Type B pancreatic cell (in vitro differentiated cells): ENCODE results near the gene ZBTB3. TPM values are rescaled to one million over a fixed set of nuclear protein-coding genes. Genes with fewer than 3 reads are reported as not detected.

Experiments
- microRNA-seq: library from miRNA; unstranded; fragments of <30 nt; microRNA quantifications from one replicate; pipeline ENCODE4, GENCODE V29; 2020
- total RNA-seq: library from RNA; stranded (reverse); gene quantifications from 2 replicates; pipeline ENCODE4 v1.2.1, GENCODE V29; 2021; ENCODE audit warnings: low replicate concordance

ZBTB3 gene
- total RNA-seq, 1 donor from 2014 or later, result 10.1 TPM

Small RNAs within 50 kb of the gene (microRNA-seq; reads per million reads assigned to microRNA genes)
- gene MIR6514 (2.2 reads per million), gene MIR6748 (not detected)

Other genes starting within 250 kb of the ZBTB3 start
- 302 and 656 TPM in 2 replicates for gene AHNAK, start 207.4 kb downstream of the ZBTB3 start, total RNA-seq
- gene EEF1G, start 180.3 kb downstream of the ZBTB3 start, total RNA-seq, result 1,846 and 2,051 TPM in 2 replicates
- gene TUT1, start 162.6 kb downstream of the ZBTB3 start, total RNA-seq, result 15.0 and 22.1 TPM in 2 replicates
- 148 and 152 TPM in 2 replicates for gene MTA2, start 152.3 kb downstream of the ZBTB3 start, total RNA-seq
- 46.0 and 76.0 TPM in 2 replicates for gene EML3, start 141.4 kb downstream of the ZBTB3 start, total RNA-seq
- 1.4 and 1.8 TPM in 2 replicates for gene ROM1, start 140.9 kb downstream of the ZBTB3 start, total RNA-seq
- 43.4 and 50.0 TPM in 2 replicates for gene B3GAT3, start 132.2 kb downstream of the ZBTB3 start, total RNA-seq
- gene GANAB, start 107.5 kb downstream of the ZBTB3 start, total RNA-seq, result 278 and 372 TPM in 2 replicates
- 26.5 and 28.3 TPM in 2 replicates for gene INTS5, start 100.9 kb downstream of the ZBTB3 start, total RNA-seq
- gene C11orf98, start 89.0 kb downstream of the ZBTB3 start, total RNA-seq, result 69.1 and 69.2 TPM in 2 replicates
- gene CSKMT, start 88.8 kb downstream of the ZBTB3 start, total RNA-seq, result 17.7 and 28.0 TPM in 2 replicates
- gene UQCC3, start 82.5 kb downstream of the ZBTB3 start, total RNA-seq, result 11.2 and 11.7 TPM in 2 replicates
- 6.1 and 8.1 TPM in 2 replicates for gene LBHD1, start 81.9 kb downstream of the ZBTB3 start, total RNA-seq
- 76.5 and 113 TPM in 2 replicates for gene UBXN1, start 75.1 kb downstream of the ZBTB3 start, total RNA-seq
- gene LRRN4CL, start 64.6 kb downstream of the ZBTB3 start, total RNA-seq, result 0.21 and 1.0 TPM in 2 replicates
- gene BSCL2, start 46.7 kb downstream of the ZBTB3 start, total RNA-seq, result 93.5 and 94.6 TPM in 2 replicates
- gene GNG3, start 46.5 kb downstream of the ZBTB3 start, total RNA-seq, result 0.88 and 4.7 TPM in 2 replicates
- 44.8 and 63.7 TPM in 2 replicates for gene HNRNPUL2, start 26.7 kb downstream of the ZBTB3 start, total RNA-seq
- 34.1 and 39.0 TPM in 2 replicates for gene TTC9C, start 25.7 kb downstream of the ZBTB3 start, total RNA-seq
- gene POLR2G, start 7.4 kb upstream of the ZBTB3 start, total RNA-seq, result 68.8 and 98.7 TPM in 2 replicates
- 23.8 and 37.6 TPM in 2 replicates for gene TAF6L, start 17.2 kb upstream of the ZBTB3 start, total RNA-seq
- 41.1 and 53.1 TPM in 2 replicates for gene TMEM179B, start 33.2 kb upstream of the ZBTB3 start, total RNA-seq
- gene TMEM223, start 37.8 kb upstream of the ZBTB3 start, total RNA-seq, result 21.9 and 23.3 TPM in 2 replicates
- gene NXF1, start 51.3 kb upstream of the ZBTB3 start, total RNA-seq, result 111 TPM in 2 replicates
- 42.4 and 51.7 TPM in 2 replicates for gene STX5, start 77.9 kb upstream of the ZBTB3 start, total RNA-seq
- gene TEX54, start 78.7 kb upstream of the ZBTB3 start, total RNA-seq, result not detected in 2 replicates
- gene WDR74, start 85.4 kb upstream of the ZBTB3 start, total RNA-seq, result 47.6 and 58.3 TPM in 2 replicates
- 190 and 287 TPM in 2 replicates for gene SLC3A2, start 126.7 kb upstream of the ZBTB3 start, total RNA-seq
- gene CHRM1, start 167.2 kb upstream of the ZBTB3 start, total RNA-seq, result 0.29 and 2.1 TPM in 2 replicates
- gene SLC22A6, start 230.8 kb upstream of the ZBTB3 start, total RNA-seq, result 1.5 TPM in 1 of 2 replicates, not detected in the other